ENCODE results near the gene AP1B1.

The AP1B1 gene

DNA sequence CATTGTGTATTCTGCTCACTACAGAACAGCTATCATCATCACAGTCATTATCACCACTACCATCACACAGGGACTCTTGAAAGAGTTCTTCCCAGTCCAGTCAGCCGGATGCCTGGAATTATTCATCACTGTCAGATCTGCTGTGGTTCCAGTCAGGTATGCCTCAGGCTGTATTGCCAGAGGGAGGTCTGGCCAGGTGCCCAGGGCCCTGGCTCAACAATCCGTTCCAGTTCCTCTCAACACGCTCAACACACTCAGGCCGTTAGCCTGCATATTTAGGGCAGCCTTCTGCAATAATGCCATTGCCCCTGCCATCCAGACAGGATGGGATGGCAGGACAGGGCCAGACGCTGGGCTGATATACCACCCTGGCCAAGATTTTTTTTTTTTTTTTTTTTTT, 44.2 kb downstream of the AP1B1 start:
- H3K36me3 ChIP-seq (ENCODE audit: control insufficient read depth, insufficient read depth, low read length), result peaks cover 27% of the 10 kb centered on the region
- no peak overlapping the region for H3K4me3 ChIP-seq (ENCODE audit: low read length)
- no peaks in the 10 kb centered on the region for H3K9me3 ChIP-seq (ENCODE audit: control insufficient read depth, low read length)
- H3K9ac ChIP-seq (ENCODE audit: low read length), result no peak overlapping the region
- H3K4me1 ChIP-seq (ENCODE audit: control insufficient read depth, insufficient read depth, low read length), result no peaks in the 10 kb centered on the region
- H3K27me3 ChIP-seq (ENCODE audit: control insufficient read depth, insufficient read depth, low read length), result no peaks in the 10 kb centered on the region

DNA sequence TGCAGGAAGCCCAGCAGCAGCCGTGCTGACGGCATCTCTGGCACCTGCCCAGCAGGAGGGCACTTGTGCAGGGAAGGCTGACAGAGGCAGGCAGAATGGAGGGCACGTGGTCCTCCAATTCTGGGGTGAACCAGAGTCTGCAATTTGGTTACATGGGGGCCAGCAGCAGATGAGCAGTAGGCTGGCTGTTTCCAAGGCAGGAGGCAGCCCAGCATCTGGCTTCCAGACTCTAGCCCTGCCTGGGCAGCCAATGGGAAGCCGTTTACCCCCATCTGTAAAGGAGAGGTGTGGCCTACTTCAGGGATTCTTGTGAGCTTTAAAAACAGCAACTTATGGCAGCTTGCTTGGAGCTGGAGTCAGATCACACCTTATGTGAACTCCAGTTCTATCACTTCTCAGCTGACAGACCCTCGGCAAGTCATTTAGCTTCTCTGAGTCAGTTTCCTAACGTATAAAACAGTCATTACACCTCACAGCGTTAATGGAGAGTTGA, 45.0 kb downstream of the AP1B1 start:
- no peak overlapping the region for H3K9ac ChIP-seq (ENCODE audit: low read length)
- H3K9me3 ChIP-seq (ENCODE audit: control insufficient read depth, low read length), result no peaks in the 10 kb centered on the region
- no peaks in the 10 kb centered on the region for H3K27me3 ChIP-seq (ENCODE audit: control insufficient read depth, insufficient read depth, low read length)
- H3K4me1 ChIP-seq (ENCODE audit: control insufficient read depth, insufficient read depth, low read length), result no peaks in the 10 kb centered on the region
- peaks cover 23% of the 10 kb centered on the region for H3K36me3 ChIP-seq (ENCODE audit: control insufficient read depth, insufficient read depth, low read length)
- no peak overlapping the region for H3K4me3 ChIP-seq (ENCODE audit: low read length)

DNA sequence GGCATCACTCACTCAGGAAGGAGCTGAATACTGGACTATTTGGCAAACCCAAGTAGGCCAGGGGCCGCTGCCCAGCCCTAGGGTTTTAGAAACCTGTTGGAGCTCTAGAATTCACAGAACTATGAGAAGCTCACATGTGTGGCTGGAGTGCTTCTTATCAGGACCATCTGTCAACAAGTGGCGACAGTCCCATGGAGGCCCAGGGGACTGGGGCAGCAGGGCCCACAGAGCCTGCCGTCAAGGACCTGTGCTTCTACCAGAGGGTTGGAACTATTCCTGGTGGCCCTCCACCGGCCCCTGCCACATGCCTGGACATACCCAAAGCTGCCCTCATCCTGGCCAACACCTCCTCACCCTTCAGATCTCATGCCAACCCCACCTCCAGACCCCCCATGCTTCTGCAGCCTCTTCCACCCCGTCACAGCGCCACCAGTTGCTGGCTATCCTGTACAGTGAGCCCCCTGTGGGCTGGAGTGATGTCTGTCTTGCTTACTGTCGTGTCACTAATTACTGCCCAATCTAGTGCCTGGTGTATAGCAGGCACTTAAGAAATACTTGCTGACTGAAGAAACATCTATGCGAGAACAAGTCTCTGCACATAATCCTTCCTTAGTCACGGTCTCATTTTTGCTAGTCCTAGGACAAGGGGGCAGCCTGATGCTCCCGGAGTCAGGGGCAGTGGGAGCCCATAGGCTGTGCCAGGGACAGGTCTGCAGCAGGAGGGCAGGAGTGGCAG, 45.6 kb downstream of the AP1B1 start:
- Histone ChIP-seq H3K4me1 (ENCODE audit: control insufficient read depth, insufficient read depth, low read length) (no peaks in the 10 kb centered on the region), H3K4me3 (ENCODE audit: low read length) (no peak overlapping the region), H3K27me3 (ENCODE audit: control insufficient read depth, insufficient read depth, low read length) (no peaks in the 10 kb centered on the region), H3K9ac (ENCODE audit: low read length) (no peak overlapping the region), H3K9me3 (ENCODE audit: control insufficient read depth, low read length) (no peaks in the 10 kb centered on the region), H3K36me3 (ENCODE audit: control insufficient read depth, insufficient read depth, low read length) (peaks cover 23% of the 10 kb centered on the region)

DNA sequence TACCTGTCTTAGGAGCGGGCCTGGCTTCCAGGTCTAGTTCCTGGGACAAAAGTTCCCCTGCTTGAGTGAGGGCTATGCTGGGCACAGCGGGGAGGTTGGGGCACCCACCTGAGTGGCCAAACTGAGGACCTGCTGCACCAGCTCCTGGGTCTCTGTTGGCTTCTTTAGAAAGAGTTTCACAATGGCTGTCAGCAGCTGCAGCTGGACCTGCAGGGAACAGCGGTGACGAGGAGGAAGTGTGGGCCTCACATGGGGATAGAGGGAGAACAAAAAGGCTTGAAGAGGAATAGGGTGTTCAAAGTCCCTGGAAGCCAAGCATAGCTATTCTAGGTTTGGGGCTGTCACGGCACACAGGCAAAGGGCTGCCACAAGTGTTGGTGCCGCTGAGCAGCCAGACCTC, 46.2 kb downstream of the AP1B1 start:
- no peaks in the 10 kb centered on the region for H3K27me3 ChIP-seq (ENCODE audit: control insufficient read depth, insufficient read depth, low read length)
- H3K4me1 ChIP-seq (ENCODE audit: control insufficient read depth, insufficient read depth, low read length), result no peaks in the 10 kb centered on the region
- H3K9ac ChIP-seq (ENCODE audit: low read length), result no peak overlapping the region
- no peaks in the 10 kb centered on the region for H3K9me3 ChIP-seq (ENCODE audit: control insufficient read depth, low read length)
- H3K4me3 ChIP-seq (ENCODE audit: low read length), result no peak overlapping the region
- H3K36me3 ChIP-seq (ENCODE audit: control insufficient read depth, insufficient read depth, low read length), result peaks cover 25% of the 10 kb centered on the region

DNA sequence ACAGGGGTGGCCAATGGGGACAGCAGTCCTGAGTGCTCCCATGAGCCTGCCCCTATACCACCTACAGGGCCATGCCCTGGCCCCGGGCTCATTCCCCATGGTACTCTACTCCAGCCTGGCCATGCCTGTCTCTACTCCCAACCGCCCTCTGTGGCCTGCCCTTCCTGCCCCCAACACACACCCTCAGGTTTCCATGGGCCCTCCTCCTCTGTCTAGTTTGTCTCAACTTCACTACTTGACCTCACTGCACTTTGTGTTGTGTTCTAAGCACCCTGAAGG, 46.6 kb downstream of the AP1B1 start:
- Histone ChIP-seq H3K27me3 (ENCODE audit: control insufficient read depth, insufficient read depth, low read length) (no peaks in the 10 kb centered on the region), H3K4me3 (ENCODE audit: low read length) (no peak overlapping the region), H3K36me3 (ENCODE audit: control insufficient read depth, insufficient read depth, low read length) (peaks cover 26% of the 10 kb centered on the region), H3K9me3 (ENCODE audit: control insufficient read depth, low read length) (no peaks in the 10 kb centered on the region), H3K9ac (ENCODE audit: low read length) (no peak overlapping the region), H3K4me1 (ENCODE audit: control insufficient read depth, insufficient read depth, low read length) (no peaks in the 10 kb centered on the region)

DNA sequence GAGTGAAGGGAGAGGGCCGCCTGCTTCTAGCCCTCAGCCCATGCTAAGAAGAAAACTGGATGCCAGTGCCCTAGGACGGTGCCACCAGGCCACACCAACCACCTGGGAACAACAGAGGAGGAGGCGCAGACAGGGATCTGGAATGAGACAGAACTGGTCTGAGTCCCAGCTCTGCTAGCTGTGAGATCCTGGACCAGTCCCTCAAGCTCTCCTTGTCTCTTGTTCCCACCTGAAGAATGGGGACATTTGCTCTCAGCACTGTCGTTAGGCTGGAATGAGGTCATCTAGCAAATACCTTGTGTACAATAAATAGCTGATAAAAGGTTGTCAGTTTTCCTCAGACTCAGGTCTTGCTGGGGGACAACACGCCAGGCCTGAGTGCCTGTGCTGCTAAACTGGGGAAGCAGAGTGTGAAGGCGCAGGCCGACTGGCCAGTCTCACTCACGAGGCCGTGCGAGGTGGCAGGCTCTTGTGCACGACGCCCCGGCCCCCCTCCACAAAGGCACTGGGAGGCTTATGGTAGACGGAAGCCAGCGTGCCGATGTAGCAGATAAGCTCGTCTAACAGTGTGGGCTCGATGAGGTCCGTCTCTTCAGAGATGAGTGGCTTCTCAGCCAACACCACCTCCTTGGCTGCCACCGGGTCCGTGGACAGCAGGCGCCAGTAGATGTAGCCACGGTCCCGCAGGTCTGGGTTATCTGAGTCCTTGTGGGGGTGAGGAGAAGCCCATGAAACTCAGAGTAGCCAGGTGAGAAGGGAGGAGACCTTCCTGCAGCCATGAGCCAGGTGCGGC, 47.1 kb downstream of the AP1B1 start:
- no peaks in the 10 kb centered on the region for H3K27me3 ChIP-seq (ENCODE audit: control insufficient read depth, insufficient read depth, low read length)
- H3K4me3 ChIP-seq (ENCODE audit: low read length), result no peak overlapping the region
- no peaks in the 10 kb centered on the region for H3K4me1 ChIP-seq (ENCODE audit: control insufficient read depth, insufficient read depth, low read length)
- H3K9me3 ChIP-seq (ENCODE audit: control insufficient read depth, low read length), result no peaks in the 10 kb centered on the region
- H3K36me3 ChIP-seq (ENCODE audit: control insufficient read depth, insufficient read depth, low read length), result peaks cover 26% of the 10 kb centered on the region
- H3K9ac ChIP-seq (ENCODE audit: low read length), result no peak overlapping the region

DNA sequence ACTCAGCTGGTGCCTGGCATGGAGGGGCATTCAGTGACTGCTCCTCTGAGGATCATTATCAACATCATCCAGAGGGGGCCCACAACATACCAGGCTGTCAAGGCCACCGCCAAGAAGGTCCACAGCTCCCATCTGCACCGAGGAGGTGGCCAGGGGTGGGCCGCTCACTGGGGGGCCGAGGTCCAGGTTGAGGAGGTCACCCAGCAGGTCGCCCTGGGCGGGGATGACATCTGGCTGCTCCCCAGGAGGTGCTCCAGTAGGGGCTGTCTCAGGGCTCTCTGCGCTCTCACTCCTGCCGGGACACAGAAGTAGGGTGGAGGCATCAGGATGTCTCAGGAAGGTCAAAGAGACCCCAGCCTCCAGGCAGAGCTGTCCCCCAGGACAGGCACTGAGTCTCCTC, 47.8 kb downstream of the AP1B1 start:
- H3K27me3 ChIP-seq (ENCODE audit: control insufficient read depth, insufficient read depth, low read length), result no peaks in the 10 kb centered on the region
- no peak overlapping the region for H3K4me3 ChIP-seq (ENCODE audit: low read length)
- no peak overlapping the region for H3K9ac ChIP-seq (ENCODE audit: low read length)
- H3K9me3 ChIP-seq (ENCODE audit: control insufficient read depth, low read length), result no peaks in the 10 kb centered on the region
- H3K4me1 ChIP-seq (ENCODE audit: control insufficient read depth, insufficient read depth, low read length), result no peaks in the 10 kb centered on the region
- peaks cover 26% of the 10 kb centered on the region for H3K36me3 ChIP-seq (ENCODE audit: control insufficient read depth, insufficient read depth, low read length)

DNA sequence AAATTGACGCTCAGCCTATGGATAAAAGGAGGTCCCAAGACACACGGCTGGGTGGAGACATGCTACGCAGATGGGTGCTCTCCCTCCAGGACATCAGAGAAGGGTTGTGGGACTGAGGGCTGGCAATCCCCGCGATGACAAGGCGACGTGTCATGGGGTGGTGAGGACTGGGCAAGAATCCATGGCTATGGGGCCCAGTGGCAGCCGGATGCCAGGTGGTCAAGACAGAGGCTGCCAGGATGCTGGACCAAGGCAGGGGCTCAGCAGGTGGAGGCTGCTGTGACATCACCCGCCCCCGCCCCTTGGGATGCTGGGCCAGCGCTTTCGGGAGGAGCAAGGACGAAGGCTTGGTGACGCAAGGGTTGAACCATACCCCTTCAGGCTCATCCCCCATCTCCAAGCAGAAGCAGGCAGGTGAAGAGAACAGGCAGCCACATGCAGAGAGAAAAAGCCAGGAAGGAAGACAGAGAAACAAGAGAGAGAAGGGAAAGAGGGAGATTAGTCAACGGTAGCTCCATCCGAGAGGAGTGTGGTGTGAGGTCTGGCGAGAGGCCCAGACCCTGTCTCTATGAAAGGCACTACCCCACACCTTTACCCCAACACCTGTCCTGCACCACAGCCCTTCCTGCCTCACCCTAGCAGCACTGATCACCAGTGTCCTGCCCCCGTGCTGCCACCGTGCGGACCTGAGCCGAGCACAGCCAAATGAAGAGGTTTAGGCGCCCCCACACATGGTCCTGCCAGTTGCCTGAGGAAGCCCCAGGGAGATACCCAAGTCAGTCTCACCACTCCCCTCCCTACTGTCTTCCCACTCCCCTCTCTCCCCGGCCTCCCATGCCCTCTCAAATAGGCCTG, 48.8 kb downstream of the AP1B1 start:
- Histone ChIP-seq H3K4me3 (ENCODE audit: low read length) (no peak overlapping the region), H3K36me3 (ENCODE audit: control insufficient read depth, insufficient read depth, low read length) (peaks cover 26% of the 10 kb centered on the region), H3K27me3 (ENCODE audit: control insufficient read depth, insufficient read depth, low read length) (no peaks in the 10 kb centered on the region), H3K9me3 (ENCODE audit: control insufficient read depth, low read length) (no peaks in the 10 kb centered on the region), H3K9ac (ENCODE audit: low read length) (no peak overlapping the region), H3K4me1 (ENCODE audit: control insufficient read depth, insufficient read depth, low read length) (no peaks in the 10 kb centered on the region)

DNA sequence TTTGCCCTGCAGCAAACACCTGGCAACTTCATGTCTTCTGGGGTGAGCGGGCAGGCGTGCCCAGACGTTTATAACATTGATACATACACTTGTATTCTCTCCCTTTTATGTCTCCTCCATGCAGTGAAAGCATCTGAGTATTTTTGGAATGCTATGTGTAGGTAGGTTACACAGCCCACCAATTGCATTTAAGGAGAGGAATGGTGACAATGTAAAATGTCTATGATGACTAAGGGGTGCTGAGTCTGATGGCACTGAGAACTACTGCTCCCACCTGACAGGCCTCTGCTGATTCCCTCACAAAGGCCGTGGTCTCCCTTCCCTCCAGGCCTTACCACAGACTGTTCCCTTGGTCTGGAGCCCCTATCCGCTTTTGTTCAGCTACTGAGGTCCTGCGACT, 50.0 kb downstream of the AP1B1 start:
- no peak overlapping the region for H3K4me3 ChIP-seq (ENCODE audit: low read length)
- no peaks in the 10 kb centered on the region for H3K27me3 ChIP-seq (ENCODE audit: control insufficient read depth, insufficient read depth, low read length)
- H3K9ac ChIP-seq (ENCODE audit: low read length), result no peak overlapping the region
- no peaks in the 10 kb centered on the region for H3K4me1 ChIP-seq (ENCODE audit: control insufficient read depth, insufficient read depth, low read length)
- peaks cover 26% of the 10 kb centered on the region for H3K36me3 ChIP-seq (ENCODE audit: control insufficient read depth, insufficient read depth, low read length)
- no peaks in the 10 kb centered on the region for H3K9me3 ChIP-seq (ENCODE audit: control insufficient read depth, low read length)

DNA sequence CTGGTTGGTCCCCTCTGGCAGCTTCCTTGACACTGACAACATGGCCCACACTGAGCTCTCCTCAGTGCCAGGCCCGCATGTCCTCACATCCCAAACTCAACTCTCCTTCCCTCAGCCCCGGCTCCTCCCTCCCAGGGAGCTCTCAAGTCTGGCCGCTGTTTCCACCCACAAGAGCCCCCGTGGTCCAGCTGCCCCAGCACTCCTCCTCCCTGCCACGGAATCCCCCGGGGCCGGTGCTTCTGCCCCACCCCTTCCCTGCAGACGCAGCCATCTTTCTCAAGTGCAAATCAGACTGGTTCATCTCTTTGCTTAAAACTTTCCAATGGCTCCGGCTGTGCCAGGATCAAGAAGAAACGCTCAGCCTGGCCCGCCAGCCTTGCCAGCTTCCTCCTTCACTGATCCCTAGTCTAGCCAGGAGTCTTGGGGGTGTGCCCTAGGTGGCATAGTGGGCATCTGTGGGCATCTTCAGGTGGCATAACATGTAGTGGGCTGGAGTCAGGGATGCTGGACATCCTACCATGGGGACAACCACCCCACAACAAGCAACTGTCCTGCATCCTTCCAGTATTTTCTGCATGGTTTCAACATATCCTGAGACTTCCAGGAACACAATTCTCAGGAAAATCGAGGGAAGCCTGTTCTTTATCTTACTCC, 50.6 kb downstream of the AP1B1 start:
- no peaks in the 10 kb centered on the region for H3K27me3 ChIP-seq (ENCODE audit: control insufficient read depth, insufficient read depth, low read length)
- peaks cover 26% of the 10 kb centered on the region for H3K36me3 ChIP-seq (ENCODE audit: control insufficient read depth, insufficient read depth, low read length)
- H3K4me1 ChIP-seq (ENCODE audit: control insufficient read depth, insufficient read depth, low read length), result no peaks in the 10 kb centered on the region
- no peak overlapping the region for H3K9ac ChIP-seq (ENCODE audit: low read length)
- H3K4me3 ChIP-seq (ENCODE audit: low read length), result no peak overlapping the region
- H3K9me3 ChIP-seq (ENCODE audit: control insufficient read depth, low read length), result no peaks in the 10 kb centered on the region

DNA sequence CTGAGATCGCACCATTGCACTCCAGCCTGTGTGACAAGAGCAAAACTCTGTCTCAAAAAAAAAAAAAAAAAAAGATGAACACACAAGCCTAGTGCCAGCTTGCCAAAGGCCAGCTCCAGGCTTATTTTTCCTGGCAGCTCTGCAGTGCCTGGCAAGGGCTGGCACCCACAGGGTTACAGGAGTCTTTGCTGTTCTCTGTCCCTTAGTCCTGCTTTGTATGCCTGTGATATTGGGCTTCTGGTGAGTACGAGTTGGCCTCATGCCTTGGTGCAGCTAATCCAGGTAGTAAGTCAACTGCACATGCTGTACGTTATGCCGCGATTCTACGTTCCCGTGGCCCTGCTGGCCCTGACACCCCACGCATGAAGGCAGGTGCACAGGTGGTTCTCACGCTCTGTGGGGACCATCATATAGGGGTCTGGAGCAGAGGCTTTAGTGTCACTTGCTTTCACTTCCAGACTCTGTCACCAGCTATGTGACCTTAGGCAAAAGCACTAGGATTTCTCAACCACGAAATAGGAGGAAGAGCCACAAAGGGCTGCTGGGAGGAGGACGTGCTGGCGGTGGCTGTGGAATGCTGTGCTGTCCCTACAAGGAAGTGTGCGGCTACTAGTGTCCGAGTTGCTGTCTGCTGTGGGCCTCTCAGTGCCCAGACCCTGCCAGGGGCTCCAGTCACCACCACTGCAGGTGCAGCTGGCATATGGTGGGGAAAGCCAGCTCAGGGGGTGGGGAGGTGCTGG, 51.4 kb downstream of the AP1B1 start:
- Histone ChIP-seq H3K4me1 (ENCODE audit: control insufficient read depth, insufficient read depth, low read length) (no peaks in the 10 kb centered on the region), H3K27me3 (ENCODE audit: control insufficient read depth, insufficient read depth, low read length) (no peaks in the 10 kb centered on the region), H3K36me3 (ENCODE audit: control insufficient read depth, insufficient read depth, low read length) (peaks cover 26% of the 10 kb centered on the region), H3K9ac (ENCODE audit: low read length) (no peak overlapping the region), H3K9me3 (ENCODE audit: control insufficient read depth, low read length) (no peaks in the 10 kb centered on the region), H3K4me3 (ENCODE audit: low read length) (no peak overlapping the region)
